WTC11 (cell line): ENCODE measurements around the gene CROCC2.

Experiments
- ATF2 ChIP-seq: sonication (generic); formaldehyde crosslinking; IDR thresholded peaks from 2 replicates; pipeline ENCODE4 v1.8.1; 2022; ENCODE audit warnings: low read depth, missing genetic modification reagents, borderline replicate concordance
- CTCF ChIP-seq: fragments of 200-600 bp; IDR thresholded peaks from 2 replicates; pipeline ENCODE4 v1.8.0; 2022; ENCODE audit warnings: antibody characterized with exemption
- JUN ChIP-seq: sonication (generic); formaldehyde crosslinking; IDR thresholded peaks from 2 replicates; pipeline ENCODE4 v1.8.0; 2023; ENCODE audit warnings: mild to moderate bottlenecking, missing genetic modification reagents
- NFYB ChIP-seq: sonication (generic); formaldehyde crosslinking; conservative IDR thresholded peaks from 2 replicates; pipeline ENCODE4 v1.8.0; 2022; ENCODE audit warnings: low read depth, missing genetic modification reagents
- OVOL2 ChIP-seq: fragments of 250-450 bp; sonication (Bioruptor Pico); IDR thresholded peaks from 2 replicates; pipeline ENCODE4 v1.9.0; 2021; ENCODE audit warnings: mild to moderate bottlenecking, borderline replicate concordance
- SP1 ChIP-seq: sonication (generic); formaldehyde crosslinking; conservative IDR thresholded peaks from 2 replicates; pipeline ENCODE4 v1.8.1; 2022; ENCODE audit warnings: missing genetic modification reagents
- ZMAT4 ChIP-seq: fragments of 250-450 bp; sonication (Bioruptor Pico); IDR thresholded peaks from 2 replicates; pipeline ENCODE4 v1.9.0; 2021; ENCODE audit warnings: mild to moderate bottlenecking
- ZNF219 ChIP-seq: sonication (generic); formaldehyde crosslinking; IDR thresholded peaks from 2 replicates; pipeline ENCODE4 v1.8.0; 2023; ENCODE audit warnings: missing genetic modification reagents, mild to moderate bottlenecking, borderline replicate concordance
- ZNF425 ChIP-seq: fragments of 250-450 bp; sonication (Bioruptor Pico); conservative IDR thresholded peaks from 2 replicates; pipeline ENCODE4 v1.9.0; 2021; ENCODE audit warnings: mild to moderate bottlenecking

DNA sequence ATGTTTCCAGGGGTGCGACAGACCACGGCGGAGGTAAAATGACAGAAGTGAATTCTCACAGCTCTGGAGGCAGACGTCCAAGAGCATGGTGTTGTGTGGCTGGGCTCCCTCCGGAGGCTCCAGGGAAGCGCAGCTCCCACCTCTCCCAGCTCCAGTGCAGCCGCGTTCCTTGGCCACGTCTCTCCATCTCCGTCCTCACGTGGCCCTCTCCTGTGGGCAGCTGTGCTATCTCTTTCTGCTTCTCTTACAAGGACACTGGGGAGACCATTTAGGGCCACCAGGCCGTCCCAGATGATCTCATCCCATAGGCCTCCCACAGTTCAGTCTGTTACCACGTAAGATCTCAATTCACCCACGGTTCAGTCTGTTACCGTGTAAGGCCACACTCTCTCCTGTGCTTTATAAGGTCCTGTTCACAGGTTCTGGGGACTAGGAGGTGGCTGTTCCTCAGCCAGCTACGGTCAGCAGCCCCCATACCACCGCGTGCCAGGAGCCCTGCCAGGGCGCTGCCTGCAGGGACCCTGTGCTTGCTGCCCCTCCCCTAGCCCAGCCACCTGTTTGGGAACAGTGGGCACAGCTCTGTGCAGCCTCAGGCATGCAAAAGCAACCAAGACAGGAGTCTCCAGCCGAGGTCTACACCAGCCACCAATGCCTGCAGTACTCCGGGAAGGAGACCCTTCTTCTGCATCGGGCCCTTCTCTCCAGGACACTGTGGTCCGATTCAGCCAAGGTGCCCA lies 7.2 kb upstream of the CROCC2 start:
- no peak for TF ChIP-seq CTCF
- TF ChIP-seq OVOL2 (CRISPR knock-in tag), result no peak
- TF ChIP-seq ZNF425 (CRISPR knock-in tag), result no peak
- no peak for TF ChIP-seq SP1 (CRISPR knock-in tag)
- TF ChIP-seq NFYB (CRISPR knock-in tag), result no peak
- no peak for TF ChIP-seq ZMAT4
- no peak for TF ChIP-seq JUN (CRISPR knock-in tag)
- TF ChIP-seq ATF2 (CRISPR knock-in tag), result no peak
- TF ChIP-seq ZNF219, result no peak
